NCI-H187 treated with DMSO at 0.1 percent for 48 hours (cell line): ENCODE data around the gene TSHZ3.

Source experiments
- DNase-seq: peaks from one replicate; lab custom pipeline; 2025; lab: John Stamatoyannopoulos, UW

TSHZ3 gene, protein sequence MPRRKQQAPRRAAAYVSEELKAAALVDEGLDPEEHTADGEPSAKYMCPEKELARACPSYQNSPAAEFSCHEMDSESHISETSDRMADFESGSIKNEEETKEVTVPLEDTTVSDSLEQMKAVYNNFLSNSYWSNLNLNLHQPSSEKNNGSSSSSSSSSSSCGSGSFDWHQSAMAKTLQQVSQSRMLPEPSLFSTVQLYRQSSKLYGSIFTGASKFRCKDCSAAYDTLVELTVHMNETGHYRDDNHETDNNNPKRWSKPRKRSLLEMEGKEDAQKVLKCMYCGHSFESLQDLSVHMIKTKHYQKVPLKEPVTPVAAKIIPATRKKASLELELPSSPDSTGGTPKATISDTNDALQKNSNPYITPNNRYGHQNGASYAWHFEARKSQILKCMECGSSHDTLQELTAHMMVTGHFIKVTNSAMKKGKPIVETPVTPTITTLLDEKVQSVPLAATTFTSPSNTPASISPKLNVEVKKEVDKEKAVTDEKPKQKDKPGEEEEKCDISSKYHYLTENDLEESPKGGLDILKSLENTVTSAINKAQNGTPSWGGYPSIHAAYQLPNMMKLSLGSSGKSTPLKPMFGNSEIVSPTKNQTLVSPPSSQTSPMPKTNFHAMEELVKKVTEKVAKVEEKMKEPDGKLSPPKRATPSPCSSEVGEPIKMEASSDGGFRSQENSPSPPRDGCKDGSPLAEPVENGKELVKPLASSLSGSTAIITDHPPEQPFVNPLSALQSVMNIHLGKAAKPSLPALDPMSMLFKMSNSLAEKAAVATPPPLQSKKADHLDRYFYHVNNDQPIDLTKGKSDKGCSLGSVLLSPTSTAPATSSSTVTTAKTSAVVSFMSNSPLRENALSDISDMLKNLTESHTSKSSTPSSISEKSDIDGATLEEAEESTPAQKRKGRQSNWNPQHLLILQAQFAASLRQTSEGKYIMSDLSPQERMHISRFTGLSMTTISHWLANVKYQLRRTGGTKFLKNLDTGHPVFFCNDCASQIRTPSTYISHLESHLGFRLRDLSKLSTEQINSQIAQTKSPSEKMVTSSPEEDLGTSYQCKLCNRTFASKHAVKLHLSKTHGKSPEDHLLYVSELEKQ

DNA sequence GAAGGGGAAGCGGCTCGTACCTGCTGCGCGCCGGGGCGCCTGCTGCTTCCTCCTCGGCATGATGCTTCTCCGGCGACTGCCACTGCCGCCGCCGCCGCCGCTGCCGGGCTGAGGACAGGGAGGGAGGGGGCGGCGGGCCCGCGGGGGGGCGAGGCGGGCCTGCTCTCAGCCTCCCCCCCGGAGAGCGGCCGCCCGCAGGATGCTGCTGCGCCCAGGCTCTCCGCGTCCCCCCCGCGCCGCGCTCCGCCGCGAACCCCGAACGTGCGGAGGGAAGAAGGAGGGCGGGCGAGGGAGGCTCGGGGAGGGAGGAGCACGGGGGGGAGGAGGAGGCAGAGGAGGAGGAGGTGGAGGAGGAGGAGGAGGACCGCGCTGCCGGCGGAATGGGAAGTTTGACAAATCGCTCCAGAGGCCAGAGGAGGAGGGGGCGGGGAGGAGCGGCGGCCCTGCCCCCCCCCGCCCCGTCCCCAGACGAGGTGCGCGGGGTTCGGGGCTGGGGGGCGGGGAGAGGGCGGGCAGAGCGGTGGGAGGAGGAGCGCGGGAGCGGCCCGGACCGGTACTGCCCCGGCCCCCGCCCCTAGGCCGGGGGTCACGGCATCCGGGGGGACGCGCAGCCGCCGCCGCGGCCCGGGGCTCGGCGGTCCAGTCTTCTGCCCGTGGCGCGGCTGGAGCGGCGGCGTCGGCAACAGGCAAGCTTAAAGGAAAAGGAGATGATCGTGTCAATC lies at the start of gene TSHZ3:
TSHZ3 (minus strand) TSS at position 277 of the 722 bp plus-strand sequence; CDS start at position 60, 217 bp downstream.
- DNase-seq: no peak

DNA sequence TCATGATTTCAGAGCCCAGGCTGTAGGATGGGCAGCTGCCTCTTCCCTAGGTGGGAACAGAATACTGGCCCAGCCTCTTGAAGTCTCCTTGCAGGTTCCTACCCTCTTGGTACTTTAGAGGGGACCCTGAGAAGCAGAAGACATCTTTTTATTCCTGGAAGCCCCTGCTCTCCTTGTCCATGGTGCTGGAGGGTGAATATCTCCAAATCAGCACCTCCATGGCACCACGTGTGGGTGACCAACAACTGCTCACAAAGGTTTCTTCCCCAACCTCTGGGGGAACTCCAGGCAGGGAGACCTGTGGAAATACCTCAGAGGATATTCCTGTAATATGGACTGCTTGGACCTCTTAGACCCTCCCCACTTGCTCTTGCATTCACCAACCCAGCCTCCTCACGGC lies 48.1 kb upstream of the TSHZ3 start:
- DNase-seq: no peak

DNA sequence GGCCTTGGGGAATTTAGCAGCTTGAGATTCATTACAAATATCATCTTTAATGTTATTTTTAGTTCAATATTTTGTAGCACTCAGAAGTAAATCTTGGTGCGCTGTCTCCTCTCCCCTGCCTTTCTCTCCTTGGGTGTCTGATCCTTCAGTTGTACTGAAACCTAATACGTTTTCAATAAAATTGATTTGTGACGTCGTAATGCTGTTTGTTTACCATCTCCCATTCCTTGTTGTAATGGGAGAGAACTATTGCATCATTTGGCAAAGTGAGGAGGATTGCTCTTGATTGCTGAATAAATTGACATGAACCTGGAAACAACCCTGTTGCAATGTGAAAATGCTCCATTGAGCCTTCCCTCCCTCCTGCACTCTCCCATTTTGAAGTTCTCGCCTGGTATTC lies 43.2 kb upstream of the TSHZ3 start:
- no peak for DNase-seq

DNA sequence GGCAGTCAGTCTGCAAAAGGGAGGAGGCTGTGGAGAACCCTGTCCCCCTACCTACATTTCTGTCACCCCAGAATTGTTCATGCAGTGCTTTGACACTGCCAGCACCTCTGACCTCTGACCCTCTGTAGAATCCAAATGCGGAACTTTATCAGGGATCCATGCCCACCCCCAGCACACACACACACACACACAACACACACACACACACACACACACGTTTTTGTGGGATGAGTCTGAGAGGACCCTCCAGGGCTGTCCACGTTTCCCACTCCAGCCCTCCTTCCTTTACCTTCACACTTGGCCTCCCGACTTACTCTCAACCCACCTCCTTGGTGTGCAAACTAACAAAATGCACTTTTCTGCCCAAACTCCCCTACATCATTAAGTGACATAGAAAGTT lies 42.3 kb upstream of the TSHZ3 start:
- DNase-seq: no peak

DNA sequence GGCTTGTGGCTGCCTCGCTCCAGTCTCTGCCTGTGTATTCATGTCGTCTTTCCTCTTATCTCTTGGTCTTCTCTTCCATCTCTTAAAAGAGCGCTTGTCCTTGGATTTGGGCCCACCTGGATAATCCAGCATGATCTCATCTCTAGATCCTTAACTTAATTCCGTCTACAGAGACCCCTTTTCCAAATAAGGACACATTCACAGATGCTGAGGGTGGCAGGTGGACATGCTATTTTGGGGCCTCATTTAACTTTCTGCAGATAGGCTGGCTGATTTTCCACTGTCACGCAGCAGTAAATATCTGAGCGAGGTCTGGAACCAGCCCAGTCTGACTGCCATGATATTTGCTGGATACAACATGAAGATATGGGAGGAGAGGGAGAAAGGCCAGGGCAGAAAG lies 41.5 kb upstream of the TSHZ3 start:
- DNase-seq: no peak

DNA sequence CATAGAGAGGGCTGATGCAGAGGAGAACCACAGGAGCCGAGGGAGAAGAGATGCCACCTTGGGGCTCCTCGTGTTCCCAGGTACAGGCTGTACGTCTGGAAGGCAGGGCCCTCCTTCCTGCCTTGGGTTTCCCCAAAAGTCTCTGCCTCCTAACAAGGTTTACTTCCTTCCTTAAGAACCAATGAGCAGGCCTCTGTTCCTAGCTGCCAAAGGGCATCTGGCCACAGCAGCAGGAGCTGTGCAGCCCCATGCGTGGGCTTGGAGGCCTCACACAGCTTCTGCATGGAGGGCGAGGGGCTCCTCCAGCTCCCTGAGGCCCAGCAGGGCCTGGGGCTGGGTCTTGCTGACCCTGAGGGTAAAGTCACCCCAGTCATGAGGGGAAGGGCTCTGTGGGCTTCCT lies 40.6 kb upstream of the TSHZ3 start:
- DNase-seq: no peak

DNA sequence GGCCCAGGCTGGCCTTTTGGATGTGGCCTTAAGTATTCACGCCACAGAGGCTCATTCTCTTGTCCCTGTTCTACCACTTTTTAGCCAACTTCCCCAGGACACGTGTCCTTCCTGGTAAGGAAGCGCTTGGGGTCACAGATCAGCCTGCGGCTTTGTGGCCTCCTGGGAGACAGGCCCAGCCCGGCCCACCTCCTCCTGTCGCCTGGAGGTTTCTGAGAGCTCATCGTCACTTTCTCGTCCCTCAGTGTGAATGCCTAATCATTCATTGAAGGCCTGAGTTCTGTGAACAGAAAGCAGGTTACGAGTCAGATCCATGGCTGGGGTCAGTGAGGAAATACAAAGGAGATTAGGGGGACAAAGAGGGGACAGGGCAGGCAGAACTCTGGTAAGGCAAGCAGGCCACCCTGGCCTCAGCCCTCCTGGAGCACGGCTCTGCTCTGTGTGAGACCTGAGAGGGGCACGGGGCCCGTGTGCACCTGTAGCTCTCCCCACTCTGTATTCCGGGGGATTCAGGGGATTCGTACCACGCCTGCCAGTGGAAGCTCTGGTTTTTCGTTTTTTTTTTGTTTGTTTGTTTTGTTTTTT lies 38.6 kb upstream of the TSHZ3 start:
- no peak for DNase-seq

DNA sequence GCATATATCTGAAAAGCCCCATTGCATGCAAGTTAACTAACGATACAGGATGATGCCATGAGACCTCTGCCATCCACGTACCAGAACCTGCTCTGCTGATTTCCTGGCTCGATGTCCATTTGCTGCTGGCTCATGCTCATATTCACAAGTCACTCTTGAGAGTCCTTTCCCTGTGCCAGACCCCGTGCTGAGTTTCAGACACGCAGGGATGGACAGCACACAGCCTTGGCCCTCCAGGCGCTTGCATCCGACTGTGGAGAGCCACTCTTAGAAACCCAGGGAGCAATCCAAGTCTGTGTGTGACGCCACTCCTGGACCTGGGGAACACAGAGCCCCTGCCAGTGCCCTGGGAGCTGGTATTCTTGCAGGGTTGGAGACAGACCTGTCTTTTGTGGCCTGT lies 37.6 kb upstream of the TSHZ3 start:
- DNase-seq: no peak

DNA sequence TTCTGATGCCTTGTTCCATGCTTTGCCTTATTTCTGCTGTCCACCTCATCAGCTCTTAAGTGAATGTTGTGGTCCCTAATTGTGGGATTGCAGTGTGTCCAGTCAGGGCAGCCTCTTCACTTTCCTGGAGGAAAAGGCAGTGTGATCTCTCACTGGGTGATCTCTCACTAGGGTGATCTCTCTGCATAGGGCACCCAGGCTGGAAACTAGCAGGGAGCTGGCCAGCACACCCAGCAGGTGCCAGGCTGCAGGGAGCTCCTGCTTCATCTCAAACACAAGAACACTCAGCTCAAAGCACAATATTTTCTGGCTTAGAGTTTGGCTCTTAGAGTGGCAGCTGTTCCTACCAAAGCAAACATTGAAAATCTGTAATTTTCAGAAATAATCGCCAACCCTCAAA lies 36.5 kb upstream of the TSHZ3 start:
- no peak for DNase-seq

DNA sequence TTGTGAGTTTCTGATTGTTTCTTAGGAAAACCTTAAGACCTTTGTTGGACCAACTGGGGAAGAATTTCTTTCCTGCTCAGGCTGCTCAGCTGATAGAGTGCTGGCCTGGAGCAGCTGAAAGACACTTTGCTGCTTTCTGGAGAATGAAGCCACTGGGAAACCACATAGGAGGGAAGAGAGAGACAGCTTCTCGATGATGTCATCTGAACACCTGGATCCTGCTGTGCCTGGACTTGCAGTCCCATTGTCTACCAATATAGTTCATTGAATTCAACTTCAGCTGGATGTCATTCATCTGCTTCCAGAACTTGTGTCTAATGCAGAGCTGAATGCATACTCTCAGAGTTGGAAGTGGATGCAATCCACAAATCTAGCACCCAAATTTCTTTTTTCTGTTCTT lies 34.3 kb upstream of the TSHZ3 start:
- DNase-seq: no peak

DNA sequence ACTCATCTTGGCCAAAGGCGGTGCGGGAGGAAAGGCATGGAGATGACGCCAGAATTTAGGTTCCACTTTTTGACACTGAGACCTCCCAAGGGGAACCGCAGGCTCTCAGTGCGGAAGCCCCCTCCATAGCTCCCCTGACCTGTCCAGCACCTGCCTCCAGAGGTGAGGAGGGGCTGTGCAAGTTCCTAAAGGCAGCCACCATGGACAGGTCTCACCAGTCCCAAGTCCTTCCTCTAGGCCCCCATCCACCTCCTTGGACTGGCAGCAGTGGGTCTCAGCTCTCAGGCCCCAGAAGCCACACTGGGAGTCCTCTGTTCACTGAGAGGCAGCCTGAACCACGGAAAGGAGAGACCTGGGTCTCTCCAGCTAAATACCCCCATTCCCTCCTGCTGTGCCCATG lies 31.6 kb upstream of the TSHZ3 start:
- DNase-seq: no peak

DNA sequence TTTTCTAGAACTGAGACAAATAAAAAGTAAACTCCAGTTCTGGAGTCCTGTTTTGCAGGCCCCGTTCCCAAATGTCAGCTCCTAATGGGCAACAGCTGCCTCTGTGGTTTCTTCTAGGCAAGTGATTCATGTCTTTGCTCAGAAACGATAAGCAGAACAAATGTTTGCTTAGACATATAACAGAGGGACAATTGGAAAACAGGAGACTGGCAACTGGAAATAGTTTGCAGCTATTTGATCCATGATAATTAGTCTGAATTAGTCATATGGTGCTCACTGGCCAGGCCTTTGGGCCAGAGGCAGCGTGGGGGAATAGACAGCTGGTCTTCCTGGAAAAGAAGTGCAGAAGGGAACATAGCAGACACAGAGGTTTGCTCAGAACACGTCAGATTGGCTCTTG lies 29.2 kb upstream of the TSHZ3 start:
- no peak for DNase-seq

DNA sequence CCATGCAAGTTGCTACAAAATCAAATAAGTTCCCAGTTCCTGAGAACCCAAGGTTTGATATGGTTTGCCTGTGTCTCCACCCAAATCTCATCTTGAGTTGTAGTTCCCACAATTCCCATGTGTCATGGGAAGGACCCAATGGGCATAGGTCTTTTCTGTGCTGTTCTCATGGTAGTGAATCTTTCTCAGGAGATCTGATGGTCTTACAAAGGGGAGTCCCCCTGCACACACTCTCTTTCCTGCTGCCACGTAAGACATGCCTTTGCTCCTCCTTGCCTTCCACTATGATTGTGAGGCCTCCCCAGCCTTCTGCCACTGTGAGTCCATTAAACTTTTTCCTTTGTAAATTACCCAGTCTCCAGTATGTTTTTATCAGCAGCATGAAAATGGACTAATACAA lies 28.5 kb upstream of the TSHZ3 start:
- no peak for DNase-seq

DNA sequence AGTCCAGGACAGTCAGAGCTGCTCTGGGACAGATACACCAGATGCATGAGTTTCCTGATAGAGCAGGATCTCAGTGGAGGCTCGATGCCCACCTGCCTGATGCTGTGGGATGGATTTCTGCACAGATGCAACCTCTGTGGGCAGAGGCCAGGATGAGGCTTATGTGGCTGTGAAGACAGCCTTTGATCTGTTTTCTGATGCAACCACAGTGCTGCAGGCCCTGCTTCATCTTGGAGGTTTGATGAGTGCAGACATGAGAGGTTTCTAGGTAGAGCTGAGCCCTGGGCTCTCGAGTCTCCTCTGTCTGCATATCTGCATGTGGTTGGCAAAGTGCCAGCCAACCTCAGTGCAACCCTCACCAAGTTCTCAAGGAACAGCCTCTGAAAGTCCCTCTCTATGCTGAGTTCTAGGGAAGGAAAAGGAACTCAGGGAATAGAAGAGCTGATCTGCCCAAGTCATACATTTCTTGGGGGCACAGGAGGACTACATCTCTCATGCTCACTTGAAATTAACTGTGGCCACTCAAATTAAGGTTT lies 23.1 kb upstream of the TSHZ3 start:
- DNase-seq: no peak

DNA sequence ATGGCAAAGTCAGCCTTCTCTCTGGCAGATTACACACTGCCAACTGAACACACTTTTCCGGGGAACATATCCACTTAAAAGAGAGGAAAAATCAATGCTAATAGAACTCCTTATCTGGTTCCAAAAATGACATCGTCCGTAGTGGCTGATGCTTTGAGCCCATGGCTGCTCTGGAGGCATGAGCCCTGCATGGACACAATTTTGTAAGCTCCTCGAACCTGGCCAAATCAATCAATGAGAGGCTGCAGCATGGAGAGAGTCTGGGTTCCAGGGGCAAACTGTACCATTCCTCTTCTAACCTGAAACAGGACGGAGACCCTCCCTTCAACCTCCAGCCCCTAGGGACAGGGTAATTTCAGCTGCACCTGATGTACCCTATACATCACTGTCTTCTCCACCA lies 21.0 kb upstream of the TSHZ3 start:
- DNase-seq: no peak

DNA sequence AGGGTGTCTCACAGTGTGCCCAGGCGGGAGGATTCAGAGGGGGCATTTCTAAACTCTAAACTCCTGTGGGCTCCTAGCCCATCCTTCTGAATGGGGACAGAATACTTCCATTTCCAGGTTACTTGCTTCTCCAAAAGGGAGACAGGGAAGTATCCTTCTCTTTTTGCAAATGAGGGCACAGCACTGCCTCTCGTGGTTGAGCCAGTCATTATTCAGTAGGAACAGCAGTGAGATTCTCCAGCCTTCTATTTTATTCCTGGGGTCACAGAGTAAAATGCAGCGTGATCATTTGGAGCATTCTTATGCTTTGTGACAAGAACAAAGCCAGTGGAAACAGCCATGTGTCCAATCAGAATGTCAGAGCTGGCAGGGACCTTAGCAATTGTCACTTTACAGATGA lies 15.7 kb upstream of the TSHZ3 start:
- no peak for DNase-seq

DNA sequence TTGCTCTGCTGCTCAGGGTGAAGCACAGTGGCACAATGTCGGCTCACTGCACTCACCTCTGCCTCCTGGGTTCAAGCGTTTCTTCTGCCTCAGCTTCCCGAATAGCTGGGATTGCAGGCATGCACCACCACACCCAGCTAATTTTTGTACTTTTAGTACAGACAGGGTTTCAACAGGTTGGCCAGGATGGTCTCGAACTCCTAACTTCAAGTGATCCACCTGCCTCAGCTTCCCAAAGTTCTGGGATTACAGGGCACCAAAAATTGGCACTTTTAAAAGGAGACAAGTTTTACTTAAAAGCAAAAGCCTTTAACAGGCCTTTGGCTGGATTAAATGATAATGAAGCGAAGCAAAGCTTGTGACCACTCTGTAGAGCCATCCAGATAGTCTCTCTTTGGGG lies 12.5 kb upstream of the TSHZ3 start:
- DNase-seq: no peak

DNA sequence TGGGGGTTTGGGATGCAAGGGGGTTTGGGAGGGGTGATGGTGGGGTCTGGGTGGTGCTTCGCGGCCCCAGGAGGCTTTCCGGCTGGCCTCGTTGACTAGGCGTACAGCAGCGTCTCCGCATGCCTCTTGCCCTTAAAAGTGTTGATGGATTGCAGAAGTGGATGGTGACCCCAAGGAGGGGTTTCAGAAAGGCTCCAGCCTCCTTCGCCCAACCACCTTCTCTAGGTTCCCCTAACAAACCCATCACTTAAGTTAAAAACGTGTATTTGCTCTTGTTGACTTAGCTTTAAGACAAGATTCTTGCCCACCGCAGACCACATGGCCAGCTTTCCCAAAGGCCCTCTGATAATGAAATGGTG lies 8.1 kb upstream of the TSHZ3 start:
- no peak for DNase-seq

DNA sequence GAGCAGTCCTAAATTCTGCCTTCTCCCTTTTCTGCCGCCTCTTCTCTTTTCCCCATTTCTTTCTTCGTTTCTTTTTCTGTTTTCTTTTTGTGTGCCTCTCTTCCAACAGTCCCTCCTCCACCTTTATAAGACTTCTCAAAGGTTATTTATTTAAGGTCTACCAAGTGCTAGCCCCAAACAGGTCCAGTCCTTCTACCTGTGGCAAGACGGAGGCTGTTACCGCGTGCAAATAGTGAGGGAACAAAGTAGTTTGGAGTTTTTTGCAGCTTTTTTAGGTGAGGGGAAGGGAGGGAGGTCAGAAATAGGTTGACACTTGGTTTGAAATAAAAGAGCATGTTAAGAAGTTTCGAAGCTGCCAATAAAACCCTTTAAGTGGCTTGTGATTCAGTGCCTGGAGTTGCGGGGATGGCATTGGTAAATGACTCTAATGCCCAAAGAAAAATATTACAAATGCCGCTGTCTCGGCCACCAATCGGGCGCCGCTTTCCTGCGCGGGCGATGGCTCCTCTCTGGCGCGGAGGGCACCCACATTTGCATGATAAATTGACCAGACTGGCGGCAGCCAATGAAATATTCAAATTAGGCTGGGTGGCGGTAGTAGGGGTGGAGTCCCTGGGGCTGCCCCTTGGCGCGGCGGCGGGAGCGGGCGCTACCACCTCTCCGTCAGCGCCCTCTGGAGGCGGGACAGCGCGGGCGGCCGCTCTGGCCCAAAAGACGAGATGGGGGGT lies 7.5 kb upstream of the TSHZ3 start:
- DNase-seq: no peak

DNA sequence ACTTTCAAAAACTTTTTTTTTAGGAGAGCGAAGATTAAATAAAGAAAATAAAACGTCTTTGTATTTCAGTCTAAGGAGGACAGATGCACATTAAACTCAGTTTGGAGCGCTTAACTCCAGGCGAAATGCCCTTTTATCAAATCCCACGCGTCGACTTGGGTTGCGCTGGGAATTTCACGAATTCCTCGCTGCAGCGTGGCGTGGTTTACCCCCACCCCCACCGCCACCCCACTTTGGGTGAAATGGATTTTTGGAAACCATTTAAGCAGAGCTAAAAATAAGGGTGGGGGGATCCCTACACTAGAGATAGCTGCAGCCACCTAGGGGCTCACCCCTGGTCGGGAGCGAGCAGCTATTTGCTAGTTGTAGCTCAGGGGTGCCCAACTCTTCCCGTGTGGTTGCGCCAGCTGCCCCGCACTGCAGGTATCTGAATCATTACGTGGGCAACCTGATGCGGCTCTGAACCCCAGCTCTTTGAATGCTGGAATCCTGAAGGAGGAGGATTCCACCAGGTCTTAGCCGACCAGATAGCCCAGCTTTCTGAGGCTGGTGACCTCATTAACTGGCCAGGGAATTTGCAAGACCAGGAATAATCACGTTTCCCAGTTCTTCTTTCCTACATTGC lies 6.5 kb upstream of the TSHZ3 start:
- no peak for DNase-seq
